ENCODE results near the gene ATP8B4. TPM values are rescaled to one million over a fixed set of nuclear protein-coding genes. Genes with fewer than 3 reads are reported as not detected.

ATP8B4 gene
- total and polyA plus RNA-seq, 4 donors: 1.9 to 19.7 (median 12.4) TPM

DNA sequence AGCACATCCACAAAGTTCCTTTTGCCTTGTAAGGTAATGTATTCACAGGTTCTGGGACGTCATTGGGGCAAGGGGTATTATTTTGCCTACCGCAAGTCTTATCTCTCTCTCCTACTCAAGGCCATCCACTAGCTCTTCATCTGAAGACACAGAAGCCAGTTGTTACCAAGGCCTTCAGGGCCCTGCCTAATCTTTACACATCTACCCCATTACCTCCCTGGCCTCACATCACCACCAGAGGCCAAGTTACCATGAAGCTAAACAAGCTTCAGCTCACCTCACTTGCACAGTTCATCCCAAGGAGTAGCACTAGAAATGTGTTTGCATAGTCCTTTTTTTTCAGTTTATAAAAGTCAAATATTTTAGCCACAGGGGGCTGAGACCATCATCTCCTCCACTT is 34.1 kb downstream of the ATP8B4 start:
- Histone ChIP-seq H3K27ac (ENCODE audit: low read depth in 1 of 2, low read length in 2 of 2) (no peak overlapping the region), H3K9ac (ENCODE audit: low read depth in 1 of 2, low read length in 2 of 2) (no peak overlapping the region), H3K36me3 (ENCODE audit: control insufficient read depth in 4 of 4, insufficient read depth in 3 of 4, low read depth in 1 of 4, low read length in 3 of 4) (no peaks in the 10 kb centered on the region)

GRCh38 chr15:50083424-50084025 is 35.5 kb downstream of the ATP8B4 start:
- no peak overlapping the region for H3K27ac ChIP-seq (ENCODE audit: low read depth in 1 of 2, low read length in 2 of 2)
- H3K4me3 ChIP-seq (ENCODE audit: low read depth in 1 of 3, low read length in 3 of 3): no peak overlapping the region
- no peaks in the 10 kb centered on the region for H3K27me3 ChIP-seq (ENCODE audit: control insufficient read depth in 4 of 4, insufficient read depth in 4 of 4, low read length in 3 of 4)
- DNase-seq (ENCODE audit: low spot score): no peak
- no peak overlapping the region for H3K9ac ChIP-seq (ENCODE audit: low read depth in 1 of 2, low read length in 2 of 2)
- H3K4me1 ChIP-seq (ENCODE audit: control insufficient read depth in 4 of 4, insufficient read depth in 4 of 4, low read length in 3 of 4): no peaks in the 10 kb centered on the region
- no peaks in the 10 kb centered on the region for H3K9me3 ChIP-seq (ENCODE audit: control insufficient read depth in 4 of 4, low read length in 3 of 4)
- H3K36me3 ChIP-seq (ENCODE audit: control insufficient read depth in 4 of 4, insufficient read depth in 3 of 4, low read depth in 1 of 4, low read length in 3 of 4): no peaks in the 10 kb centered on the region
- WGBS: 76% methylated on average over 4 of the region's 4 CpGs
- TF ChIP-seq RXRA (IDR thresholded peaks at IDR 0.05) (no peak), REST (IDR thresholded peaks at IDR 0.05) (no peak), TAF1 (conservative IDR thresholded peaks at IDR 0.05) (no peak), HNF4A (conservative IDR thresholded peaks at IDR 0.05) (no peak), ZBTB33 (IDR thresholded peaks at IDR 0.05) (no peak), RAD21 (IDR thresholded peaks at IDR 0.05) (no peak), MAX (IDR thresholded peaks at IDR 0.05) (no peak), NR2F2 (IDR thresholded peaks at IDR 0.05) (no peak), JUND (IDR thresholded peaks at IDR 0.05) (no peak), FOXA2 (IDR thresholded peaks at IDR 0.05) (no peak), HNF4G (IDR thresholded peaks at IDR 0.05) (no peak)

More for the DNA sequence above, 34.1 kb downstream of the ATP8B4 start:
- Histone ChIP-seq H3K4me1 (ENCODE audit: control insufficient read depth in 4 of 4, insufficient read depth in 4 of 4, low read length in 3 of 4) (no peaks in the 10 kb centered on the region), H3K27me3 (ENCODE audit: control insufficient read depth in 4 of 4, insufficient read depth in 4 of 4, low read length in 3 of 4) (no peaks in the 10 kb centered on the region), H3K9me3 (ENCODE audit: control insufficient read depth in 4 of 4, low read length in 3 of 4) (no peaks in the 10 kb centered on the region), H3K4me3 (ENCODE audit: low read depth in 1 of 3, low read length in 3 of 3) (no peak overlapping the region)
- DNase-seq (ENCODE audit: low spot score): no peak
- TF ChIP-seq FOXA2 (IDR thresholded peaks at IDR 0.05) (no peak), JUND (IDR thresholded peaks at IDR 0.05) (no peak), TAF1 (conservative IDR thresholded peaks at IDR 0.05) (no peak), RAD21 (IDR thresholded peaks at IDR 0.05) (no peak), NR2F2 (IDR thresholded peaks at IDR 0.05) (no peak), ZBTB33 (IDR thresholded peaks at IDR 0.05) (no peak), SP1 (IDR thresholded peaks at IDR 0.05) (no peak), ATF3 (IDR thresholded peaks at IDR 0.05) (no peak), MAX (IDR thresholded peaks at IDR 0.05) (no peak), FOXA1 (IDR thresholded peaks at IDR 0.05) (no peak)
- TF ChIP-seq, protein P1, sequence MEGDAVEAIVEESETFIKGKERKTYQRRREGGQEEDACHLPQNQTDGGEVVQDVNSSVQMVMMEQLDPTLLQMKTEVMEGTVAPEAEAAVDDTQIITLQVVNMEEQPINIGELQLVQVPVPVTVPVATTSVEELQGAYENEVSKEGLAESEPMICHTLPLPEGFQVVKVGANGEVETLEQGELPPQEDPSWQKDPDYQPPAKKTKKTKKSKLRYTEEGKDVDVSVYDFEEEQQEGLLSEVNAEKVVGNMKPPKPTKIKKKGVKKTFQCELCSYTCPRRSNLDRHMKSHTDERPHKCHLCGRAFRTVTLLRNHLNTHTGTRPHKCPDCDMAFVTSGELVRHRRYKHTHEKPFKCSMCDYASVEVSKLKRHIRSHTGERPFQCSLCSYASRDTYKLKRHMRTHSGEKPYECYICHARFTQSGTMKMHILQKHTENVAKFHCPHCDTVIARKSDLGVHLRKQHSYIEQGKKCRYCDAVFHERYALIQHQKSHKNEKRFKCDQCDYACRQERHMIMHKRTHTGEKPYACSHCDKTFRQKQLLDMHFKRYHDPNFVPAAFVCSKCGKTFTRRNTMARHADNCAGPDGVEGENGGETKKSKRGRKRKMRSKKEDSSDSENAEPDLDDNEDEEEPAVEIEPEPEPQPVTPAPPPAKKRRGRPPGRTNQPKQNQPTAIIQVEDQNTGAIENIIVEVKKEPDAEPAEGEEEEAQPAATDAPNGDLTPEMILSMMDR (IDR thresholded peaks at IDR 0.05; ENCODE audit: low read depth, low read length, missing input control): no peak
- WGBS: 95% methylated on average over 2 of the region's 2 CpGs

Measured in liver (tissue), 9 donors.